Hindlimb muscle (tissue), 1 donor: Measurements from ENCODE around the gene ZNF699. TPM values are rescaled to one million over a fixed set of nuclear protein-coding genes. Genes with fewer than 3 reads are reported as not detected.
A peak's percentile ranks its signal among the peaks of the same experiment; 100 is the strongest.

Experiments used
- DNase-seq: peaks from one replicate; pipeline ENCODE4 v3.0.0-alpha.2; 2013
- polyA plus RNA-seq: library from polyadenylated mRNA; unstranded; fragments of 120-200 nt; gene quantifications from one replicate; pipeline ENCODE4 v1.2.1, GENCODE V29; 2013; ENCODE audit not compliant: insufficient read length

ZNF699 gene
- polyA plus RNA-seq, 1 donor = 3.7 TPM

GRCh38 chr19:9283485-9283884 is 26.2 kb downstream of the ZNF699 start:
- DNase-seq = peak; percentile 0

GRCh38 chr19:9251236-9251635 is 58.4 kb downstream of the ZNF699 start:
- no peak for DNase-seq

- DNase-seq = no peak
These were observed 59.0 kb downstream of the ZNF699 start, which contains the start of gene OR7E24 for GRCh38 chr19:9250630-9251029. OR7E24 (plus strand) TSS chr19:9250930; CDS start chr19:9251044, 114 bp downstream.

Other genes with a start within 250 kb of the ZNF699 start
- gene OR1M1, start 222.8 kb downstream of the ZNF699 start, polyA plus RNA-seq = not detected
- gene OR7G2, start 202.4 kb downstream of the ZNF699 start, polyA plus RNA-seq = not detected
- not detected for gene OR7G1, start 194.1 kb downstream of the ZNF699 start, polyA plus RNA-seq
- gene OR7G3, start 182.9 kb downstream of the ZNF699 start, polyA plus RNA-seq = not detected
- 20.1 TPM for gene ZNF317, start 169.4 kb downstream of the ZNF699 start, polyA plus RNA-seq
- 0.06 TPM for gene OR7D2, start 130.9 kb downstream of the ZNF699 start, polyA plus RNA-seq
- gene OR7D4, start 90.2 kb downstream of the ZNF699 start, polyA plus RNA-seq = not detected
- gene OR7E24, start 58.9 kb downstream of the ZNF699 start, polyA plus RNA-seq = not detected
- 26.8 TPM for gene ZNF559, start 14.3 kb upstream of the ZNF699 start, polyA plus RNA-seq
- 6.0 TPM for gene ZNF177, start 53.2 kb upstream of the ZNF699 start, polyA plus RNA-seq
- gene ZNF266, start 125.7 kb upstream of the ZNF699 start, polyA plus RNA-seq = 22.5 TPM
- gene ZNF560, start 188.8 kb upstream of the ZNF699 start, polyA plus RNA-seq = 0.53 TPM
- gene ZNF426, start 228.8 kb upstream of the ZNF699 start, polyA plus RNA-seq = 10.5 TPM